Measurements from ENCODE around the gene IGFBP5.

Gene IGFBP5

DNA sequence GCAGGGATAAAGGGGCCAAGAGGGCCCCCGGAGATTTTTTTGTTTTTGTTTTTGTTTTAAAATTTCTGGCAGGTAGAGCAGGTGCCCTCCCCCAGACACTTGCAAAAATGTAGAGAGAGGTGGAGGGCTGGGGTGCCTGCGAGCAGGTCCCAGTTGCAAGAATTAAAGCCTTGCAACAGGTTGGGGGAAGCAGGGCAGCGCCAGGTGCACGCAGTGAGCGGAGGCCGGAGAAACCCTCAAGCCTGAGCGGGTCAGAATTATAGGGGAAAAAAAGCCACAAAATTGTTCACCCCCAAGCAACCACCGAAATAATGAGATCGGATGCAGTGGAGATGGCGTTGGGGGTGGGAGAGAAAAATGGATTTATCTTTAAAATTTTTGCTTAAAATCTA, 527 bp downstream of the IGFBP5 start:
- Histone ChIP-seq H3K4me3 (ENCODE audit: insufficient read depth, low read length, poor library complexity, severe bottlenecking) (no peak overlapping the region), H3K9ac (ENCODE audit: low read length) (no peak overlapping the region), H3K27me3 (ENCODE audit: low read length) (no peaks in the 10 kb centered on the region), H3K79me2 (ENCODE audit: insufficient read depth, low read length) (no peaks in the 10 kb centered on the region), H2AFZ (ENCODE audit: low read depth, low read length, severe bottlenecking) (no peak overlapping the region), H3K4me2 (ENCODE audit: low read depth, low read length, poor library complexity, severe bottlenecking) (no peak overlapping the region), H3K9me2 (replicated peaks; ENCODE audit: insufficient read depth, low read length) (no peaks in the 10 kb centered on the region), H3K27ac (ENCODE audit: low read depth, low read length) (no peak overlapping the region), H3F3A (ENCODE audit: insufficient read depth) (no peaks in the 10 kb centered on the region), H4K20me1 (ENCODE audit: low read depth, low read length) (no peaks in the 10 kb centered on the region), H3K36me3 (ENCODE audit: low read length) (no peaks in the 10 kb centered on the region), H3K9me3 (ENCODE audit: insufficient read depth, low read length) (no peaks in the 10 kb centered on the region)
- TF ChIP-seq EZH2phosphoT487 (conservative IDR thresholded peaks at IDR 0.05; ENCODE audit: low read length) = no peak
- TF ChIP-seq, protein P1, sequence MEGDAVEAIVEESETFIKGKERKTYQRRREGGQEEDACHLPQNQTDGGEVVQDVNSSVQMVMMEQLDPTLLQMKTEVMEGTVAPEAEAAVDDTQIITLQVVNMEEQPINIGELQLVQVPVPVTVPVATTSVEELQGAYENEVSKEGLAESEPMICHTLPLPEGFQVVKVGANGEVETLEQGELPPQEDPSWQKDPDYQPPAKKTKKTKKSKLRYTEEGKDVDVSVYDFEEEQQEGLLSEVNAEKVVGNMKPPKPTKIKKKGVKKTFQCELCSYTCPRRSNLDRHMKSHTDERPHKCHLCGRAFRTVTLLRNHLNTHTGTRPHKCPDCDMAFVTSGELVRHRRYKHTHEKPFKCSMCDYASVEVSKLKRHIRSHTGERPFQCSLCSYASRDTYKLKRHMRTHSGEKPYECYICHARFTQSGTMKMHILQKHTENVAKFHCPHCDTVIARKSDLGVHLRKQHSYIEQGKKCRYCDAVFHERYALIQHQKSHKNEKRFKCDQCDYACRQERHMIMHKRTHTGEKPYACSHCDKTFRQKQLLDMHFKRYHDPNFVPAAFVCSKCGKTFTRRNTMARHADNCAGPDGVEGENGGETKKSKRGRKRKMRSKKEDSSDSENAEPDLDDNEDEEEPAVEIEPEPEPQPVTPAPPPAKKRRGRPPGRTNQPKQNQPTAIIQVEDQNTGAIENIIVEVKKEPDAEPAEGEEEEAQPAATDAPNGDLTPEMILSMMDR (IDR thresholded peaks at IDR 0.05; ENCODE audit: insufficient read depth, low read length, poor library complexity, severe bottlenecking) = no peak

DNA sequence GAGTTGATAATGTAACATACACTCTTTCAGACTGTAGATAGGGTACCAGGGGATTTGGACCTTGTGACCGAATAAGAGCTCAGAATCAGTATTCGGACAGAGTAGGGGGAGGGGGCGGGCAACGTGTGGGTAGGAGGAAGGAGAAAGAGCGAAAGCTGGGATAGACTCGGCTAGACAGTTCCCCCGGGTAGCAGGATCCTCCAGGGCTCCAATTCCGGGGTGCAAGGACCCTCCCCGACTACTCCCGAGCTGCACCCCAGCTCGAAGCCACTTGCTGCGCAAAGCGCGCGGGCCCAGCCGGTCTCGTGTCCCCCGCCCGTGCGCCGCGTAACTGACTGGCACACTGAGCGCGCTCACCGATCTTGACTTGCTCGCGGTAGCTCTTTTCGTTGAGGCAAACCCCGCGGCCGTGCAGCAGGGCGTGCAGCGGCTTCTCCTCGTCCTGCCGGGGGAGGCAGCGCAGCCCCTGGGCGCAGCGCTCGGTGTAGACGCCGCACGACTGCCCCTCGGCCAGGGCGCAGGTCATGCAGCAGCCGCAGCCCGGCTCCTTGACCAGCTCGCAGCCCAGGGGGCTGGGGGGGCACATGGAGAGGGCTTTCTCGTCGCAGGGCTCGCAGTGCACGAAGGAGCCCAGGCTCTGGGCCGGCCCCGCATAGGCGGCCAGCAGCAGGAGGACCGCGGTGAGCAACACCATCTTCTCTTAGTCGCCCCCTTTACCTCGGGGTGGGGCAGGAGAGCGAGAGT, 1.1 kb downstream of the IGFBP5 start:
- H3F3A ChIP-seq (ENCODE audit: insufficient read depth) = no peaks in the 10 kb centered on the region
- no peak overlapping the region for H3K4me3 ChIP-seq (ENCODE audit: insufficient read depth, low read length, poor library complexity, severe bottlenecking)
- no peak for TF ChIP-seq EZH2phosphoT487 (conservative IDR thresholded peaks at IDR 0.05; ENCODE audit: low read length)
- TF ChIP-seq, protein P1 (IDR thresholded peaks at IDR 0.05; ENCODE audit: insufficient read depth, low read length, poor library complexity, severe bottlenecking) = no peak
- H4K20me1 ChIP-seq (ENCODE audit: low read depth, low read length) = no peaks in the 10 kb centered on the region
- no peak overlapping the region for H2AFZ ChIP-seq (ENCODE audit: low read depth, low read length, severe bottlenecking)
- no peak overlapping the region for H3K4me2 ChIP-seq (ENCODE audit: low read depth, low read length, poor library complexity, severe bottlenecking)
- no peaks in the 10 kb centered on the region for H3K36me3 ChIP-seq (ENCODE audit: low read length)
- H3K27me3 ChIP-seq (ENCODE audit: low read length) = no peaks in the 10 kb centered on the region
- H3K9me3 ChIP-seq (ENCODE audit: insufficient read depth, low read length) = no peaks in the 10 kb centered on the region
- H3K79me2 ChIP-seq (ENCODE audit: insufficient read depth, low read length) = no peaks in the 10 kb centered on the region
- no peak overlapping the region for H3K9ac ChIP-seq (ENCODE audit: low read length)
- H3K9me2 ChIP-seq (replicated peaks; ENCODE audit: insufficient read depth, low read length) = no peaks in the 10 kb centered on the region
- no peak overlapping the region for H3K27ac ChIP-seq (ENCODE audit: low read depth, low read length)

DNA sequence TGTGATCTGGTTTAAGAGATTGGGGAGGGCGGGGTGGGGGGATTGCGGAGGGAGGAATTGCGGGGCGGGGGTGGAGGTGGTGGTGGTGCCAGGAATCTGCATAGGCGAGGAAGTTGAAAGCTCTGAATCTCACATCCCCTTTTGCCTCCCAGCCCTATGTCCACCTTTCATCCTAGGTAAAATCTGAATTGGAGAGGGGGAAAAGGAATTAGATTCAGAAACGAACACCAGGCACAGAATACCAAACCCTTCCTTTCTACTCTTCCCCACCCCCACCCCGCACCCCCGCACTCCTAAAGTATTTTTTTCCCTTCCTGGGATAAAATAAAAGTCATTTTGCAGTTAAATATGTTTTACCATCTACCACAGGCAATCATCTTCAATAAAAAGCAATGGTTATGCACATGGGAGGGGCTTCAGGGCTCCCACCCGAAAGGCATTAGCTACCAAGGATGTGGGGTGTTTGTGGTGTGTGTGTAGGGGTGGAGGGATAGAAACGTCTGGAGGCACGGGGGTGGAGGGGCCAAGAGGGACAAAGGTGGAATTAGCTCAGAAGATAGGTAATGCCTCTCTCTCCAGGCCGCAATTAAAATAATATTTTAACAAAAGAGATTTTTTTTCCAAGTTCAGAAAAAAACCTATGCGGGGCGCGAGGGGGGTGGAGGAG, 1.8 kb downstream of the IGFBP5 start:
- Histone ChIP-seq H3K27me3 (ENCODE audit: low read length) (no peaks in the 10 kb centered on the region), H3K79me2 (ENCODE audit: insufficient read depth, low read length) (no peaks in the 10 kb centered on the region), H4K20me1 (ENCODE audit: low read depth, low read length) (no peaks in the 10 kb centered on the region)

More for the DNA sequence above, 1.8 kb downstream of the IGFBP5 start:
- H3K9me3 ChIP-seq (ENCODE audit: insufficient read depth, low read length) = no peaks in the 10 kb centered on the region
- H3F3A ChIP-seq (ENCODE audit: insufficient read depth) = no peaks in the 10 kb centered on the region
- no peak overlapping the region for H3K27ac ChIP-seq (ENCODE audit: low read depth, low read length)
- no peak overlapping the region for H3K4me2 ChIP-seq (ENCODE audit: low read depth, low read length, poor library complexity, severe bottlenecking)
- no peak for TF ChIP-seq EZH2phosphoT487 (conservative IDR thresholded peaks at IDR 0.05; ENCODE audit: low read length)
- TF ChIP-seq, protein P1 (IDR thresholded peaks at IDR 0.05; ENCODE audit: insufficient read depth, low read length, poor library complexity, severe bottlenecking) = no peak
- no peak overlapping the region for H2AFZ ChIP-seq (ENCODE audit: low read depth, low read length, severe bottlenecking)
- H3K9me2 ChIP-seq (replicated peaks; ENCODE audit: insufficient read depth, low read length) = no peaks in the 10 kb centered on the region
- no peak overlapping the region for H3K4me3 ChIP-seq (ENCODE audit: insufficient read depth, low read length, poor library complexity, severe bottlenecking)
- H3K9ac ChIP-seq (ENCODE audit: low read length) = no peak overlapping the region
- H3K36me3 ChIP-seq (ENCODE audit: low read length) = no peaks in the 10 kb centered on the region
